Globus pallidus (tissue), 1 donor: ENCODE measurements around the gene AMDHD2.
"Not testable (repeated sequence)": the region's sequence is repeated elsewhere in the genome, so short reads cannot be mapped to it uniquely, and the experiment has no call there.

Experiments used
- DNase-seq: peaks from one replicate; pipeline ENCODE4 v3.0.0-alpha.2; 2015; ENCODE audit warnings: low spot score

AMDHD2 gene

DNA sequence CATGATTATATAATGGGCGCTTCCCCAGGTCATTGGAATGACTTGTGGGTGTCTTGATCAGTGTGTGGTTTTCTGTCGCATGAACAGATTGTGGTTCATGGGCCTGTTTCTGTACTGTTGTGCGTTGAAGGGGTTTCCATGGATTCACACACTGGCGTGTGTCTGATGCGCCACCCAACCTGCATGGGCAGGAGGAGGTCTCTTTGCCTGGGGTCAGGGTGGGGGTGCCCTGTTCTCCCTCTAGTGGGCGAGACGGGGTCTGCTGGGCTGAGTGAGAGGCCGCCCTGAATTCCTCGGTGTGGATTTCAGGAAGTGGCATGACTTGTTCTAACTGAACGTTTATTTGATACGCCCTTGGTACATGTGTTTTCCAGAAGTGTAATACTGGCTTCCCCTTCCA lies 60.0 kb downstream of the AMDHD2 start:
- DNase-seq: not testable (repeated sequence)

DNA sequence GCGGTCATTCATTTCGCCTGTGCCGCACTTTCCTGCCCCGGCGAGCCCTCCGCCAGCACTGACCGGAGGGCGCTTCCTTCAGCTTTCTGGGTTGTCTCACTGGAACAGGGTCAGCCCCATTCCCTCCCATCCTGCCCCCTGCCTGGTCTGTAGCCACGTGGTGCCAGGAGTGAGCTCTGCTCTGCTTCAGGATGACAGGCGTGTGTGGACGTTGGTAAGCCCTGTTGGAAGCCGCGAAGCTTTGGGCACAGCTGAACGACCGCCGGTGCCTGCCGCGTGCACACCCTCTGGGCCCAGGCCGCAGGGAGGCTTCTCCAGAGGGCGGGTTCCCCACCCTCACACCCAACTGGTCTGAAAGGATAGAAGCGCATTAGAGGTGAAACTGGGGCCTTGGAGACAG lies 60.6 kb downstream of the AMDHD2 start:
- not testable (repeated sequence) for DNase-seq
